ENCODE measurements around the gene P2RY6.

P2RY6 gene

GRCh38 chr11:73260127-73260457 is 12.0 kb upstream of the P2RY6 start:
- Histone ChIP-seq H3K9ac (ENCODE audit: low read length in 5 of 5) (no peak overlapping the region), H3K4me3 (ENCODE audit: low read depth in 1 of 5, low read length in 5 of 5) (no peak overlapping the region), H3K36me3 (ENCODE audit: control insufficient read depth in 5 of 5, insufficient read depth in 5 of 5, low read length in 5 of 5) (no peaks in the 10 kb centered on the region), H3K27me3 (ENCODE audit: control insufficient read depth in 5 of 5, insufficient read depth in 4 of 5, low read length in 5 of 5) (peaks cover 3 to 20% (median 11%) of the 10 kb centered on the region in 5 donors), H3K9me3 (ENCODE audit: control insufficient read depth in 5 of 5, low read length in 5 of 5) (no peaks in the 10 kb centered on the region), H3K27ac (ENCODE audit: low read depth, low read length) (no peak overlapping the region), H3K4me1 (ENCODE audit: control insufficient read depth in 5 of 5, insufficient read depth in 5 of 5, low read length in 5 of 5) (peaks cover 0 to 14% (median 13%) of the 10 kb centered on the region in 5 donors)

- Histone ChIP-seq H3K9ac (ENCODE audit: low read length in 5 of 5) (no peak overlapping the region), H3K27me3 (ENCODE audit: control insufficient read depth in 5 of 5, insufficient read depth in 4 of 5, low read length in 5 of 5) (peaks cover 3 to 32% (median 21%) of the 10 kb centered on the region in 5 donors), H3K4me1 (ENCODE audit: control insufficient read depth in 5 of 5, insufficient read depth in 5 of 5, low read length in 5 of 5) (peaks cover 0 to 11% (median 7%) of the 10 kb centered on the region in 5 donors), H3K36me3 (ENCODE audit: control insufficient read depth in 5 of 5, insufficient read depth in 5 of 5, low read length in 5 of 5) (no peaks in the 10 kb centered on the region), H3K9me3 (ENCODE audit: control insufficient read depth in 5 of 5, low read length in 5 of 5) (no peaks in the 10 kb centered on the region), H3K4me3 (ENCODE audit: low read depth in 1 of 5, low read length in 5 of 5) (no peak overlapping the region), H3K27ac (ENCODE audit: low read depth, low read length) (no peak overlapping the region)
Measured at GRCh38 chr11:73262851-73263495, 9.2 kb upstream of the P2RY6 start.

- Histone ChIP-seq H3K4me3 (ENCODE audit: low read depth in 1 of 5, low read length in 5 of 5) (no peak overlapping the region), H3K27ac (ENCODE audit: low read depth, low read length) (no peak overlapping the region), H3K27me3 (ENCODE audit: control insufficient read depth in 5 of 5, insufficient read depth in 4 of 5, low read length in 5 of 5) (peaks cover 3 to 32% (median 24%) of the 10 kb centered on the region in 5 donors), H3K9me3 (ENCODE audit: control insufficient read depth in 5 of 5, low read length in 5 of 5) (no peaks in the 10 kb centered on the region), H3K36me3 (ENCODE audit: control insufficient read depth in 5 of 5, insufficient read depth in 5 of 5, low read length in 5 of 5) (no peaks in the 10 kb centered on the region), H3K9ac (ENCODE audit: low read length in 5 of 5) (no peak overlapping the region), H3K4me1 (ENCODE audit: control insufficient read depth in 5 of 5, insufficient read depth in 5 of 5, low read length in 5 of 5) (peaks cover 0 to 10% (median 4%) of the 10 kb centered on the region in 5 donors)
Measured at GRCh38 chr11:73263640-73264039, 8.5 kb upstream of the P2RY6 start.

- Histone ChIP-seq H3K36me3 (ENCODE audit: control insufficient read depth in 5 of 5, insufficient read depth in 5 of 5, low read length in 5 of 5) (no peaks in the 10 kb centered on the region), H3K4me1 (ENCODE audit: control insufficient read depth in 5 of 5, insufficient read depth in 5 of 5, low read length in 5 of 5) (peaks cover 7 to 15% (median 13%) of the 10 kb centered on the region in 5 donors), H3K27me3 (ENCODE audit: control insufficient read depth in 5 of 5, insufficient read depth in 4 of 5, low read length in 5 of 5) (peaks cover 6 to 32% (median 27%) of the 10 kb centered on the region in 5 donors), H3K27ac (ENCODE audit: low read depth, low read length) (no peak overlapping the region), H3K4me3 (ENCODE audit: low read depth in 1 of 5, low read length in 5 of 5) (no peak overlapping the region), H3K9ac (ENCODE audit: low read length in 5 of 5) (no peak overlapping the region), H3K9me3 (ENCODE audit: control insufficient read depth in 5 of 5, low read length in 5 of 5) (no peaks in the 10 kb centered on the region)
Measured at GRCh38 chr11:73265278-73265810, 6.8 kb upstream of the P2RY6 start.

GRCh38 chr11:73265853-73266645 is 6.1 kb upstream of the P2RY6 start:
- H3K9ac ChIP-seq (ENCODE audit: low read length in 5 of 5), result no peak overlapping the region
- peaks cover 7 to 16% (median 13%) of the 10 kb centered on the region in 5 donors for H3K4me1 ChIP-seq (ENCODE audit: control insufficient read depth in 5 of 5, insufficient read depth in 5 of 5, low read length in 5 of 5)
- no peaks in the 10 kb centered on the region for H3K36me3 ChIP-seq (ENCODE audit: control insufficient read depth in 5 of 5, insufficient read depth in 5 of 5, low read length in 5 of 5)
- H3K9me3 ChIP-seq (ENCODE audit: control insufficient read depth in 5 of 5, low read length in 5 of 5), result no peaks in the 10 kb centered on the region
- H3K27ac ChIP-seq (ENCODE audit: low read depth, low read length), result no peak overlapping the region
- H3K4me3 ChIP-seq (ENCODE audit: low read depth in 1 of 5, low read length in 5 of 5), result no peak overlapping the region
- peaks cover 9 to 33% (median 27%) of the 10 kb centered on the region in 5 donors for H3K27me3 ChIP-seq (ENCODE audit: control insufficient read depth in 5 of 5, insufficient read depth in 4 of 5, low read length in 5 of 5)

GRCh38 chr11:73266646-73267020 is 5.5 kb upstream of the P2RY6 start:
- Histone ChIP-seq H3K9me3 (ENCODE audit: control insufficient read depth in 5 of 5, low read length in 5 of 5) (no peaks in the 10 kb centered on the region), H3K4me1 (ENCODE audit: control insufficient read depth in 5 of 5, insufficient read depth in 5 of 5, low read length in 5 of 5) (peaks cover 7 to 16% (median 13%) of the 10 kb centered on the region in 5 donors), H3K36me3 (ENCODE audit: control insufficient read depth in 5 of 5, insufficient read depth in 5 of 5, low read length in 5 of 5) (no peaks in the 10 kb centered on the region), H3K27ac (ENCODE audit: low read depth, low read length) (no peak overlapping the region), H3K27me3 (ENCODE audit: control insufficient read depth in 5 of 5, insufficient read depth in 4 of 5, low read length in 5 of 5) (peaks cover 9 to 33% (median 27%) of the 10 kb centered on the region in 5 donors), H3K9ac (ENCODE audit: low read length in 5 of 5) (no peak overlapping the region), H3K4me3 (ENCODE audit: low read depth in 1 of 5, low read length in 5 of 5) (no peak overlapping the region)

GRCh38 chr11:73267122-73267846 is 4.9 kb upstream of the P2RY6 start:
- Histone ChIP-seq H3K9ac (ENCODE audit: low read length in 5 of 5) (no peak overlapping the region), H3K27me3 (ENCODE audit: control insufficient read depth in 5 of 5, insufficient read depth in 4 of 5, low read length in 5 of 5) (peaks cover 11 to 33% (median 27%) of the 10 kb centered on the region in 5 donors), H3K27ac (ENCODE audit: low read depth, low read length) (no peak overlapping the region), H3K36me3 (ENCODE audit: control insufficient read depth in 5 of 5, insufficient read depth in 5 of 5, low read length in 5 of 5) (no peaks in the 10 kb centered on the region), H3K4me3 (ENCODE audit: low read depth in 1 of 5, low read length in 5 of 5) (no peak overlapping the region), H3K4me1 (ENCODE audit: control insufficient read depth in 5 of 5, insufficient read depth in 5 of 5, low read length in 5 of 5) (peaks cover 7 to 16% (median 13%) of the 10 kb centered on the region in 5 donors), H3K9me3 (ENCODE audit: control insufficient read depth in 5 of 5, low read length in 5 of 5) (no peaks in the 10 kb centered on the region)

GRCh38 chr11:73267906-73268540 is 4.1 kb upstream of the P2RY6 start:
- Histone ChIP-seq H3K36me3 (ENCODE audit: control insufficient read depth in 5 of 5, insufficient read depth in 5 of 5, low read length in 5 of 5) (no peaks in the 10 kb centered on the region), H3K9me3 (ENCODE audit: control insufficient read depth in 5 of 5, low read length in 5 of 5) (no peaks in the 10 kb centered on the region), H3K27ac (ENCODE audit: low read depth, low read length) (no peak overlapping the region), H3K9ac (ENCODE audit: low read length in 5 of 5) (no peak overlapping the region), H3K27me3 (ENCODE audit: control insufficient read depth in 5 of 5, insufficient read depth in 4 of 5, low read length in 5 of 5) (peaks cover 12 to 33% (median 27%) of the 10 kb centered on the region in 5 donors), H3K4me1 (ENCODE audit: control insufficient read depth in 5 of 5, insufficient read depth in 5 of 5, low read length in 5 of 5) (peaks cover 7 to 16% (median 13%) of the 10 kb centered on the region in 5 donors), H3K4me3 (ENCODE audit: low read depth in 1 of 5, low read length in 5 of 5) (no peak overlapping the region)

- Histone ChIP-seq H3K27ac (ENCODE audit: low read depth, low read length) (no peak overlapping the region), H3K4me1 (ENCODE audit: control insufficient read depth in 5 of 5, insufficient read depth in 5 of 5, low read length in 5 of 5) (peaks cover 7 to 16% (median 13%) of the 10 kb centered on the region in 5 donors), H3K9ac (ENCODE audit: low read length in 5 of 5) (no peak overlapping the region), H3K27me3 (ENCODE audit: control insufficient read depth in 5 of 5, insufficient read depth in 4 of 5, low read length in 5 of 5) (peaks cover 12 to 29% (median 21%) of the 10 kb centered on the region in 5 donors), H3K4me3 (ENCODE audit: low read depth in 1 of 5, low read length in 5 of 5) (no peak overlapping the region), H3K36me3 (ENCODE audit: control insufficient read depth in 5 of 5, insufficient read depth in 5 of 5, low read length in 5 of 5) (no peaks in the 10 kb centered on the region), H3K9me3 (ENCODE audit: control insufficient read depth in 5 of 5, low read length in 5 of 5) (no peaks in the 10 kb centered on the region)
Measured at GRCh38 chr11:73268671-73269271, 3.4 kb upstream of the P2RY6 start.
